ENCODE results near the gene MEN1. TPM values are rescaled to one million over a fixed set of nuclear protein-coding genes. Genes with fewer than 3 reads are reported as not detected.

MEN1 gene
- total RNA-seq, 4 donors from 2014 or later, result 26.9 to 46.6 (median 36.1) TPM

DNA sequence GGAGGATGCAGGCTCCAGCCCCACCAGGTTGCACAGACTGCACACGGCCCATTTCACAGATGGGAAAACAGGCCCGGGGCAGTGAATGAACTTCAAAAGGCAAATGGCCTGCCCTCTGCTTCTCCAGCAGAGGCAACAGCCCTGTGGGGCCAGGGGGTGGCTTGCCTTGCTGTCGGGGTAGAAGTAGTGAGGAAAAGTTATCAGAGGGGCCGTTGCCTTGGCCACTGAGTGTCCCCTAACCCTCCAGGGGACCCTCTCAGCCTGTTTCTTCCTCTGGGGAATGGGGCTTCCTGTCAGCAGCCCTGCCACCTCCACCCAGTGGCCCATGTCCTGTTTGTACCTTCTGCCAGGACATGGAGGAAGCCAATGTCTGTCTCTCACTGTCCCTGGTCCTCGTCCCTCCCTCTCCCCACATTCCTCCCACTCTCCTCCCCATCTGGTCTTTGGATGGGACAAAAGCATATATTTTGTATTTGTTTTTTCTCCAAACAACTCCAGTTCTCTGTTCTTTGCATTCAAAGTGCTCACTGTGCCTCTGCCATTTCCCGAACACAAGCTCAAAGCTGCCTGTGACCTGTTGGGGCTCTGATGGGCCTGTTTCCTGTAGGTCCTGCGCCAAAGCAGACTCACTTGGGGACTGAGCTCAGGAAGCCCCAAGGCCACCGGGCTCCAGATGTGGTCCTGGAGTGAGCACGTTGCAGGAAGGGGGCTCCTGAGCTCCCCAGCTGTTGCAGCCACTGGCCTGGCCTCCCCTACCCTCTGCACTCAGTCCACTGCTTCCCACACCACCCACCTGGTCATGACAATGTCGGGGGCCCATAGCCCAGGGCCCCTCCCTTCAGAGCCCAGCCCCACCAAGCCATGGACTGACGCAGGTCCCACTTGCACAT lies 16.8 kb downstream of the MEN1 start:
- DNase-seq (ENCODE audit: low spot score in 2 of 2), result no peak
- Histone ChIP-seq H3K4me1 (no peaks in the 10 kb centered on the region), H3K36me3 (peaks cover 36% of the 10 kb centered on the region), H3K9me3 (no peaks in the 10 kb centered on the region), H3K27ac (no peak overlapping the region), H3K4me3 (no peak overlapping the region), H3K27me3 (no peaks in the 10 kb centered on the region)
- TF ChIP-seq POLR2AphosphoS5 (IDR thresholded peaks at IDR 0.05), result no peak
- no peak for TF ChIP-seq POLR2A (IDR thresholded peaks at IDR 0.05)
- WGBS, result 80% methylated on average over 10 of the region's 11 CpGs

DNA sequence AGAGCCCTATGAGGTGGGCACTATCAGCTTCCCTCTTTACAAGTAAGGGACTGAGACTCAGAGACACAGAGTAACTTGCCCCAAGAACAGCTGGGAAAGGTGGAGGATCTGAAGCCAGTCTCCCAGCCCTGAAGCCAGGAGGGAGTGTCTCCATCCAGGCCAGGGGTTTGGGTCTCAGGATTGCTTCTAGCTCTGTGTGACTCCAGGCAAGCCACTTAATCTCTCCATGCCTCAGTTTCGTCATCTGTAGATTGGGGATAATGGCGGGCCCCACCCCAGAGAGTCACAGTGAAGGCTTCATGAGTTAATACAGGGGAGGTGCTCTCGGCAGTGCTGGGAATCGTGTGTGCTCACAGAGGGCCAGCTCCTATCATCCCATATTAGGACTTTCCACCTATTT lies 17.9 kb downstream of the MEN1 start:
- Histone ChIP-seq H3K9me3 (no peaks in the 10 kb centered on the region), H3K27me3 (no peaks in the 10 kb centered on the region), H3K27ac (no peak overlapping the region), H3K36me3 (peaks cover 36% of the 10 kb centered on the region), H3K4me3 (no peak overlapping the region), H3K4me1 (peaks cover 3% of the 10 kb centered on the region)
- no peak for TF ChIP-seq POLR2AphosphoS5 (IDR thresholded peaks at IDR 0.05)
- TF ChIP-seq, protein P1, sequence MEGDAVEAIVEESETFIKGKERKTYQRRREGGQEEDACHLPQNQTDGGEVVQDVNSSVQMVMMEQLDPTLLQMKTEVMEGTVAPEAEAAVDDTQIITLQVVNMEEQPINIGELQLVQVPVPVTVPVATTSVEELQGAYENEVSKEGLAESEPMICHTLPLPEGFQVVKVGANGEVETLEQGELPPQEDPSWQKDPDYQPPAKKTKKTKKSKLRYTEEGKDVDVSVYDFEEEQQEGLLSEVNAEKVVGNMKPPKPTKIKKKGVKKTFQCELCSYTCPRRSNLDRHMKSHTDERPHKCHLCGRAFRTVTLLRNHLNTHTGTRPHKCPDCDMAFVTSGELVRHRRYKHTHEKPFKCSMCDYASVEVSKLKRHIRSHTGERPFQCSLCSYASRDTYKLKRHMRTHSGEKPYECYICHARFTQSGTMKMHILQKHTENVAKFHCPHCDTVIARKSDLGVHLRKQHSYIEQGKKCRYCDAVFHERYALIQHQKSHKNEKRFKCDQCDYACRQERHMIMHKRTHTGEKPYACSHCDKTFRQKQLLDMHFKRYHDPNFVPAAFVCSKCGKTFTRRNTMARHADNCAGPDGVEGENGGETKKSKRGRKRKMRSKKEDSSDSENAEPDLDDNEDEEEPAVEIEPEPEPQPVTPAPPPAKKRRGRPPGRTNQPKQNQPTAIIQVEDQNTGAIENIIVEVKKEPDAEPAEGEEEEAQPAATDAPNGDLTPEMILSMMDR (IDR thresholded peaks at IDR 0.05), result no peak
- no peak for TF ChIP-seq EP300 (IDR thresholded peaks at IDR 0.05)
- no peak for TF ChIP-seq POLR2A (IDR thresholded peaks at IDR 0.05)
- no CpG with 5 or more reads among the region's 4 CpGs for WGBS
- DNase-seq (ENCODE audit: low spot score in 2 of 2), result no peak

DNA sequence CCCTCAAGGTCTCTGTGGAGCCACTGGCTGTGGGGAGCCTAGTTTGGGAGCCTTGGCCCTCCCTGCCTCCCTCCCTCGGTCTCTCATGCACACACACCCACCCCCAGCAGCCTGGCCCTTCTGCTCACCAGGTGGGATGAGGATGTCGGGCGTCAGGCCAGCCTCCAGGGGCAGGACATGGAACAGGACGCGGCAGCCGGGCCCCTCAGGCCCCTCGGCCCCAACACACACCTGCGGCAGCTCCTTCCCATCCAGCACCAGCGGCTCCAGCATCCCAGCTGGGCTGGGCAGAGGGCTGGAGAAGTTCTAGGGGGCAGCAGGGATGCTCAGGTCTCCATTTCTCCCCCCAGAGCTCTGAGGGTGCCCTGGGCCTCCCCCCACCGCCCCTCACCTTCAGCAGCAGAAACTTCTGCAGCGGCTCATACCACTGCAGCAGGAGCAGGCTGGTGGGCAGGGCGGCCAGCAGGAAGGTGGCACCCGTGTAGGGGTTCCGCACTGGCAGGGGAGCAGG lies 18.5 kb downstream of the MEN1 start:
- Histone ChIP-seq H3K36me3 (peaks cover 31% of the 10 kb centered on the region), H3K9me3 (no peaks in the 10 kb centered on the region), H3K4me1 (peaks cover 3% of the 10 kb centered on the region), H3K27me3 (no peaks in the 10 kb centered on the region), H3K27ac (no peak overlapping the region), H3K4me3 (no peak overlapping the region)
- TF ChIP-seq POLR2AphosphoS5 (IDR thresholded peaks at IDR 0.05) (no peak), POLR2A (IDR thresholded peaks at IDR 0.05) (no peak), EP300 (IDR thresholded peaks at IDR 0.05) (no peak)
- TF ChIP-seq, protein P1 (IDR thresholded peaks at IDR 0.05), result no peak
- 83% methylated on average over 7 of the region's 14 CpGs for WGBS
- no peak for DNase-seq (ENCODE audit: low spot score in 2 of 2)

DNA sequence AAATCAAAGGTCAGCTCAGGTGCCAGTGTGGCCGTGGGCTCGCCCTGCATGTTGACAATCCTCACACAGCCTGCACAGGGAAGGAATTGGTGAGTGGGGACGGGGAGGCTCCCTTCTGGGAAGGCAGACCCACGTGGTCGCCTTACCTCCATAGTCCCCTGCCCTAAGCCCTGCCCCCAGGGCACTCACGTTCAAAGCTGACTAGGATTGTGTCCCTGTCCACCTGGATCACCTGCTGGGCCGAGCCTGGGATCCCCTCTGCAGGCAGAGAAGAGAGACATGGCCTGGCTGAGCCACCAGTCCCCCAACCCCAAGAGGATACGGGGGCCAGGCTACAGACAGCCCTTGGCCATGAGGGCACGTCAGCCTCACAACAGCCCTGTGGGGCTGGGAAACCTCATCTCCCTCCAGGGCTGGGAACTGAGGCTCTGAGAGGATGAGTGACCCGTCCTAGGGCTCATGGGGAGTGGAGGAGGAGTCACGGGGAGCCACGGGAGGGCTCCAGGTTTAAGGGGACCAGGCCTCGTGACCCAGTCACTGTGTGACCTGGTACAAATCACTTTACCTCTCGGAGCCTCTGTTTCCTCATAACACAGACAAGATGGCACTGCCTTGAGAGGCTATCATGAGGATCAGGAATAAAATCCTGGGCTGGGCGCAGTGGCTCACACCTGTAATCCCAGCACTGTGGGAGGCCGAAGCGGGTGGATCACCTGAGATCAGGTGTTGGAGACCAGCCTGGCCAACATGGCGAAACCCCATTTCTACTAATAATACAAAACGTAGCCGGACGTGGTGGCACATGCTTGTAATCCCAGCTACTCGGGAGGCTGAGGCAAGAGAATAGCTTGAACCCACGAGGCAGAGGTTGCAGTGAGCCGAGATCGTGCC lies 19.9 kb downstream of the MEN1 start:
- DNase-seq (ENCODE audit: low spot score in 2 of 2), result no peak
- H3K27me3 ChIP-seq, result no peaks in the 10 kb centered on the region
- H3K27ac ChIP-seq, result no peak overlapping the region
- H3K9me3 ChIP-seq, result no peaks in the 10 kb centered on the region
- H3K4me1 ChIP-seq, result peaks cover 3% of the 10 kb centered on the region
- TF ChIP-seq EP300 (IDR thresholded peaks at IDR 0.05) (no peak), POLR2A (IDR thresholded peaks at IDR 0.05) (no peak), POLR2AphosphoS5 (IDR thresholded peaks at IDR 0.05) (no peak)
- TF ChIP-seq, protein P1 (IDR thresholded peaks at IDR 0.05), result no peak
- 85% methylated on average over 20 of the region's 25 CpGs for WGBS
- H3K36me3 ChIP-seq, result peaks cover 23% of the 10 kb centered on the region
- no peak overlapping the region for H3K4me3 ChIP-seq

DNA sequence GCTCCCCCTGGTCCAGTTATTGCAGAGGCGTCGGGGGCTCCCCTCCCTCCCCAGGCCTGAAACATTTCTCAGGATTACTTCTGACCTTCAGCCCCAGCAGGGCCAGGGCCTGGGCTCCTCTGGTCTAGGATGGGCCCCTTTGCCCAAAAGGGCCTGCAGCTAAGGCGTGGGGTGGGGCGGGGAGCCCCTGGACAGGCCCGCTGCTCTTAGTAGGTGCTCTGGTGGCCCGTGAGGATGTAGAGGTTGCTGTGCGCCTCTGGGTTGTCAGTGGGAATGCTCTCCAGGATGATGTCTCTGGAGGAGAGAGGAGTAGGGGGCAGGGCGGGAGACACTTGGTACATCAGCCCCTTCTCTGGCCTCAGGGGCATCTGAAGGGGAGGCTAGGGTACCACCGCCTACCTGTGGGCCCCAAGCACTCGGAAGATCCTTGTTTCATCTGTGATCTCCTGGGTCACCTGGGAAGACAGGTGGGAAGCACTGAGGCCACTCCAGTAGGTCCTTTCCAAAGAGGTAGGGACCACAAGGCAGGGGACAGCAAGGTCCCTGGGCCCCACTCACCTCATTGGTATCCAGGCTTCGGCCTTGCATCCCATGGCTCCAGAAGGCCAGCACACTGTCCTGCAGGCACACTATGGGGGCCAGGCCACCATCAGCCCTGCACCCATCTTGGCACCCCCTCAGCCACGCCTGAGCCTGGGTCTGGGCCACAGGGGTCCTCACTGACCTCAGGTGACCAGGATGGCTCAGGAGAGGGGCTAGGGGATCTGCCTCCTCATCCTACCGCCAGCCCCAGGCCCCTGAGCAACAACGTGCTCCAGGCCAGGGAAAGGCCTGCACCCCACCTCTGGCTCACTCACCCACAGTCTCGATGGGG lies 20.8 kb downstream of the MEN1 start:
- Histone ChIP-seq H3K4me1 (peaks cover 3% of the 10 kb centered on the region), H3K27ac (no peak overlapping the region), H3K4me3 (no peak overlapping the region), H3K9me3 (no peaks in the 10 kb centered on the region), H3K36me3 (peaks cover 23% of the 10 kb centered on the region), H3K27me3 (no peaks in the 10 kb centered on the region)
- TF ChIP-seq EP300 (IDR thresholded peaks at IDR 0.05), result no peak
- no peak for TF ChIP-seq POLR2AphosphoS5 (IDR thresholded peaks at IDR 0.05)
- TF ChIP-seq POLR2A (IDR thresholded peaks at IDR 0.05), result no peak
- TF ChIP-seq, protein P1 (IDR thresholded peaks at IDR 0.05), result no peak
- WGBS, result 81% methylated on average over 9 of the region's 15 CpGs
- DNase-seq (ENCODE audit: low spot score in 2 of 2), result no peak
